IMR-90 (cell line): ENCODE results near the gene NARS2. TPM values are rescaled to one million over a fixed set of nuclear protein-coding genes. Genes with fewer than 3 reads are reported as not detected.
"Not testable (repeated sequence)": the region's sequence is repeated elsewhere in the genome, so short reads cannot be mapped to it uniquely, and the experiment has no call there.

Experiments used
- ATAC-seq: fragments of 200-7000 bp; cut with Tn5 transposase; 2 replicates; pipeline ENCODE4 v1.9.1; 2020; ENCODE audit warnings: low read depth, mild to moderate bottlenecking, moderate library complexity
- BruUV-seq: library from RNA; stranded (reverse); fragments of 400-500 nt; replicated peaks from 2 replicates; lab custom pipeline; 2021; lab: Mats Ljungman, UMichigan
- CTCF ChIA-PET: fragments of 300-600 bp; formaldehyde crosslinking; extraction: SDS; loops from one replicate; lab custom pipeline; 2021; ENCODE audit warnings: antibody characterized with exemption; lab: Yijun Ruan, JAX
- POLR2A ChIA-PET: fragments of 300-600 bp; sonication (Branson Sonifier 250); formaldehyde crosslinking; loops from one replicate; lab custom pipeline; 2022; ENCODE audit warnings: antibody characterized with exemption; ENCODE audit not compliant: unreplicated experiment; lab: Charles Lee
- DNase-seq: peaks from one replicate; pipeline ENCODE4 v3.0.0; 2013
- H2AFZ ChIP-seq: replicated peaks from 2 replicates; pipeline ENCODE3; 2013; ENCODE audit warnings: low read length, mild to moderate bottlenecking; ENCODE audit not compliant: poor library complexity
- H2AK5ac ChIP-seq: 2 replicates; pipeline ENCODE4 v1.6.1; 2013; ENCODE audit warnings: low read depth, low read length, inconsistent platforms
- H2AK9ac ChIP-seq: replicated peaks from 2 replicates; pipeline ENCODE3; 2013; ENCODE audit warnings: mild to moderate bottlenecking, low read depth, low read length, moderate library complexity; ENCODE audit not compliant: poor library complexity
- H2BK120ac ChIP-seq: 2 replicates; pipeline ENCODE4 v1.6.1; 2013; ENCODE audit warnings: low read depth, low read length, inconsistent platforms
- H2BK15ac ChIP-seq: 3 replicates; pipeline ENCODE4 v1.6.1; 2013; ENCODE audit warnings: low read depth, low read length, inconsistent platforms
- H2BK20ac ChIP-seq: 2 replicates; pipeline ENCODE4 v1.6.1; 2013; ENCODE audit warnings: low read depth, mild to moderate bottlenecking, inconsistent platforms, low read length, moderate library complexity
- H2BK5ac ChIP-seq: 2 replicates; pipeline ENCODE4 v1.6.1; 2013; ENCODE audit warnings: mild to moderate bottlenecking, low read depth, low read length, inconsistent platforms; ENCODE audit not compliant: poor library complexity, severe bottlenecking
- H3K14ac ChIP-seq: replicated peaks from 2 replicates; pipeline ENCODE4 v1.6.1; 2013; ENCODE audit warnings: low read depth, low read length, inconsistent platforms
- H3K18ac ChIP-seq: 2 replicates; pipeline ENCODE4 v1.6.1; 2013; ENCODE audit warnings: low read depth, low read length, control low read depth
- H3K23ac ChIP-seq: 2 replicates; pipeline ENCODE4 v1.6.1; 2013; ENCODE audit warnings: low read depth, low read length, inconsistent platforms
- H3K27ac ChIP-seq: 2 replicates; pipeline ENCODE4 v1.5.1; 2013; ENCODE audit warnings: mild to moderate bottlenecking, control low read depth, low read length; ENCODE audit not compliant: insufficient read depth
- H3K27me3 ChIP-seq: 2 replicates; pipeline ENCODE4 v1.6.1; 2013; ENCODE audit warnings: low read length; ENCODE audit not compliant: control insufficient read depth, insufficient read depth
- H3K36me3 ChIP-seq: 2 replicates; pipeline ENCODE4 v1.6.1; 2013; ENCODE audit warnings: low read length, mixed read lengths; ENCODE audit not compliant: control insufficient read depth, insufficient read depth
- H3K4ac ChIP-seq: 2 replicates; pipeline ENCODE4 v1.6.1; 2013; ENCODE audit warnings: low read depth, low read length, inconsistent platforms
- H3K4me1 ChIP-seq: 2 replicates; pipeline ENCODE4 v1.6.1; 2013; ENCODE audit warnings: low read length, mixed read lengths; ENCODE audit not compliant: control insufficient read depth, insufficient read depth
- H3K4me2 ChIP-seq: 2 replicates; pipeline ENCODE4 v1.6.1; 2013; ENCODE audit warnings: low read depth, mild to moderate bottlenecking, control low read depth, low read length, moderate library complexity
- H3K4me3 ChIP-seq: 2 replicates; pipeline ENCODE4 v1.5.1; 2013; ENCODE audit warnings: low read depth, mild to moderate bottlenecking, control low read depth, low read length, moderate library complexity; ENCODE audit not compliant: insufficient read depth
- H3K56ac ChIP-seq: 2 replicates; pipeline ENCODE4 v1.6.1; 2013; ENCODE audit warnings: low read length, inconsistent platforms; ENCODE audit not compliant: insufficient read depth; ENCODE audit errors: extremely low read depth
- H3K79me1 ChIP-seq, 2 experiments: 2 replicates each; pipeline ENCODE4 v1.6.1; 2013; ENCODE audit warnings: low read length in 2 of 2, inconsistent platforms in 1 of 2, low read depth in 1 of 2
- H3K9ac ChIP-seq: 2 replicates; pipeline ENCODE4 v1.6.1; 2013; ENCODE audit warnings: low read depth, low read length, control low read depth
- H3K9me1 ChIP-seq: 2 replicates; pipeline ENCODE4 v1.6.1; 2013; ENCODE audit warnings: low read length, inconsistent platforms; ENCODE audit not compliant: insufficient read depth
- H3K9me3 ChIP-seq: 2 replicates; pipeline ENCODE4 v1.6.1; 2013; ENCODE audit warnings: low read length; ENCODE audit not compliant: control insufficient read depth, insufficient read depth
- H4K20me1 ChIP-seq: 2 replicates; pipeline ENCODE4 v1.6.1; 2013; ENCODE audit warnings: low read length, inconsistent platforms; ENCODE audit not compliant: insufficient read depth
- H4K5ac ChIP-seq: 2 replicates; pipeline ENCODE4 v1.6.1; 2013; ENCODE audit warnings: mild to moderate bottlenecking, low read depth, low read length, control low read depth
- H4K8ac ChIP-seq, 2 experiments: 2 replicates each; pipeline ENCODE4 v1.6.1; 2013; ENCODE audit warnings: low read depth in 2 of 2, low read length in 2 of 2, control low read depth in 1 of 2, inconsistent platforms in 1 of 2
- H4K91ac ChIP-seq: 2 replicates; pipeline ENCODE4 v1.6.1; 2013; ENCODE audit warnings: low read depth, low read length, inconsistent platforms; ENCODE audit not compliant: insufficient read depth
- CEBPB ChIP-seq: IDR thresholded peaks from 2 replicates; pipeline ENCODE4 v1.6.1; 2012; ENCODE audit warnings: low read depth, low read length, improper control_type of control experiment
- RAD21 ChIP-seq: IDR thresholded peaks from 2 replicates; pipeline ENCODE4 v1.6.1; 2012; ENCODE audit warnings: low read length, improper control_type of control experiment
- WGBS, 2 experiments: methylation state at CpG; one replicate each; pipeline versions ENCODE4 v1.1.5 to v1.1.7; 2013; ENCODE audit warnings: missing lambda C conversion rate in 2 of 2; ENCODE audit not compliant: insufficient read length in 1 of 2; ENCODE audit errors: extremely low coverage in 2 of 2; 5-methylcytosine and 5-hydroxymethylcytosine counted together
- dilution Hi-C: fragments of 300-500 bp; cut with HindIII; formaldehyde crosslinking; loops from one replicate; pipeline ENCODE4 v1.14.3; 2018; ENCODE audit warnings: low sequenced_read_pairs; ENCODE audit not compliant: unreplicated experiment
- in situ Hi-C: fragments of 300-500 bp; cut with MboI; formaldehyde crosslinking; loops from 3 replicates; pipeline ENCODE4 v1.14.3; 2019; ENCODE audit warnings: low sequenced_read_pairs, inconsistent platforms, mixed read lengths
- intact Hi-C: fragments of 100-400 bp; cut with micrococcal nuclease; formaldehyde crosslinking; loops from 2 replicates; pipeline ENCODE4 v1.10.0; 2022
- polyA plus RNA-seq, 3 experiments: library from polyadenylated mRNA; depleted of rRNA; stranded (reverse); fragments of >200 nt; gene quantifications; 2 replicates each; pipeline ENCODE4 v1.2.3, GENCODE V29; 2012; ENCODE audit warnings: low replicate concordance in 1 of 3
- total RNA-seq: library from RNA; depleted of rRNA; stranded (reverse); fragments of >200 nt; gene quantifications from 2 replicates; pipeline ENCODE4 v1.2.3, GENCODE V29; 2012

NARS2 gene
- total and polyA plus RNA-seq, 2 of the 4 experiments (the other 2 are of a cell fraction), result 8.0 to 15.8 TPM

DNA sequence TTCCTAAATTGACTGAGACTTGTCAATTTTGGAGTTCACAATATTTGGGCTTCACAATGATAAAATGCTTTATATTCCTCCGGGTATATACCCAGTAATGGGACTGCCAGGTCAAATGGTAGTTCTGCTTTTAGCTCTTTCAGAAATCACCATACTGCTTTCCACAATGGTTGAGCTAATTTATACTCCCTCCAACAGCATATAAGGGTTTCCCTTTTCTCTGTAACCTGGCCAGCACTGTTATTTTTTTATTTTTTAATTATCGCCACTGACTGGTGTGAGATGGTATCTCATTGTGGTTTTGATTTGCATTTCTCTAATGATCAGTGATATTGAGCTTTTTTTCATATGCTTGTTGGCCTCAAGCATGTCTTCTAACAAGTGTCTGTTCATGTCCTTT lies 21.8 kb downstream of the NARS2 start:
- in situ Hi-C loops, result no loop called here
- Histone ChIP-seq H2BK20ac (no peak overlapping the region), H2AK5ac (no peak overlapping the region), H3K79me1 (peaks cover 10 to 13% of the 10 kb centered on the region in 2 experiments; a peak in 3 of 4 replicates), H3K4ac (no peak overlapping the region), H3K27me3 (no peaks in the 10 kb centered on the region), H3K56ac (no peak overlapping the region), H3K14ac (no peak overlapping the region), H4K20me1 (no peaks in the 10 kb centered on the region), H2AFZ (no peak overlapping the region), H2BK5ac (no peak overlapping the region), H3K23ac (no peak overlapping the region), H4K8ac (no peak overlapping the region), H2BK15ac (no peak overlapping the region), H3K18ac (no peak overlapping the region), H3K4me2 (no peak overlapping the region), H3K36me3 (0 out of 2 replicates have a peak, but pooled peaks cover 2% of the 10 kb centered on the region), H2BK120ac (no peak overlapping the region), H3K4me1 (peaks cover 5% of the 10 kb centered on the region; the same call in 1 of the 2 replicates), H3K4me3 (no peak overlapping the region), H3K9me3 (no peaks in the 10 kb centered on the region), H3K9ac (no peak overlapping the region), H2AK9ac (no peak overlapping the region), H4K91ac (no peak overlapping the region), H3K27ac (no peak overlapping the region), H3K9me1 (no peaks in the 10 kb centered on the region; the same call in 1 of the 2 replicates), H4K5ac (no peak overlapping the region)
- intact Hi-C loops, result no loop called here
- ATAC-seq (no peak), DNase-seq (no peak)
- no TSS peak for BruUV-seq
- no peak for TF ChIP-seq RAD21
- TF ChIP-seq CEBPB, result no peak
- dilution Hi-C loops, result no loop called here
- WGBS, 2 experiments, result 100% methylated on average over 1 of the region's 2 CpGs; no CpG with 5 or more reads in 1 of the 2 experiments
- ChIA-PET POLR2A (no interaction called here), CTCF (no interaction called here)

- BruUV-seq, H2AK5ac ChIP-seq, H3K27me3 ChIP-seq, H4K91ac ChIP-seq, H3K27ac ChIP-seq, H4K20me1 ChIP-seq, H3K23ac ChIP-seq, H3K9me1 ChIP-seq, POLR2A ChIA-PET, H3K4me1 ChIP-seq, intact Hi-C loops, ATAC-seq, CTCF ChIA-PET, H2AFZ ChIP-seq, H3K18ac ChIP-seq, H3K14ac ChIP-seq, H3K4ac ChIP-seq, H3K9ac ChIP-seq, H3K4me3 ChIP-seq, H3K4me2 ChIP-seq, H2BK20ac ChIP-seq, DNase-seq, H3K9me3 ChIP-seq, H3K56ac ChIP-seq, H2BK15ac ChIP-seq, H2AK9ac ChIP-seq, H3K36me3 ChIP-seq, dilution Hi-C loops, H4K5ac ChIP-seq, H2BK120ac ChIP-seq, in situ Hi-C loops, H4K8ac ChIP-seq, H2BK5ac ChIP-seq: not testable (repeated sequence)
- WGBS, 2 experiments, result no CpG with 5 or more reads among the region's 6 CpGs
- peaks cover 10 to 13% of the 10 kb centered on the region in 2 experiments; a peak in 3 of 4 replicates for H3K79me1 ChIP-seq
These were observed 22.5 kb downstream of the NARS2 start for GRCh38 chr11:78552139-78552538.
